NCI-H187 (cell line): ENCODE data around the gene ALKBH5.
A peak's percentile ranks its signal among the peaks of the same experiment; 100 is the strongest.

Experiments
- DNase-seq, 2 experiments: peaks; one replicate each; lab custom pipeline; 2025; lab: John Stamatoyannopoulos, UW

ALKBH5 gene

GRCh38 chr17:18224053-18224386, 40.4 kb downstream of the ALKBH5 start:
- DNase-seq = no peak

GRCh38 chr17:18224387-18225120, 40.9 kb downstream of the ALKBH5 start:
- DNase-seq = no peak

GRCh38 chr17:18225121-18225641, 41.6 kb downstream of the ALKBH5 start, which contains the start of gene LLGL1:
Gene LLGL1 (plus strand): TSS chr17:18225635. CDS start chr17:18225683, 48 bp downstream.
- DNase-seq = peak; percentile 56 to 79

- DNase-seq = no peak
Observed at GRCh38 chr17:18225642-18226283, 42.1 kb downstream of the ALKBH5 start.

GRCh38 chr17:18226284-18226945, 42.8 kb downstream of the ALKBH5 start:
- no peak for DNase-seq

GRCh38 chr17:18227635-18228034, 44.0 kb downstream of the ALKBH5 start:
- no peak for DNase-seq

GRCh38 chr17:18228176-18228682, 44.6 kb downstream of the ALKBH5 start:
- DNase-seq = no peak

GRCh38 chr17:18229254-18229653, 45.6 kb downstream of the ALKBH5 start:
- no peak for DNase-seq

GRCh38 chr17:18229771-18230170, 46.1 kb downstream of the ALKBH5 start:
- no peak for DNase-seq

- DNase-seq = no peak
Observed at GRCh38 chr17:18230288-18231141, 46.9 kb downstream of the ALKBH5 start.

- no peak for DNase-seq
Observed at GRCh38 chr17:18231164-18231563, 47.5 kb downstream of the ALKBH5 start.

GRCh38 chr17:18233803-18234518, 50.3 kb downstream of the ALKBH5 start:
- DNase-seq = no peak

- no peak for DNase-seq
Observed at GRCh38 chr17:18234853-18235380, 51.3 kb downstream of the ALKBH5 start.

- DNase-seq = no peak
Observed at GRCh38 chr17:18235743-18236256, 52.2 kb downstream of the ALKBH5 start.

- DNase-seq = no peak
Observed at GRCh38 chr17:18236494-18236893, 52.9 kb downstream of the ALKBH5 start.

GRCh38 chr17:18237461-18237860, 53.8 kb downstream of the ALKBH5 start:
- DNase-seq = no peak

GRCh38 chr17:18238299-18238698, 54.7 kb downstream of the ALKBH5 start:
- DNase-seq = no peak

- DNase-seq = no peak
Observed at GRCh38 chr17:18240449-18240848, 56.8 kb downstream of the ALKBH5 start.

GRCh38 chr17:18241229-18241871, 57.7 kb downstream of the ALKBH5 start:
- DNase-seq = no peak
